Esophagus muscularis mucosa (tissue), 4 donors: ENCODE results near the gene COL6A1.

ENCODE experiments used
- CTCF ChIP-seq, 3 experiments: fragments of 200-600 bp in 2 of 3; fragments of 450-650 bp in 1 of 3; sonication (generic) in 2 of 3; IDR thresholded peaks; one replicate each; pipeline ENCODE4 v1.5.1; 2017 to 2019; ENCODE audit warnings: antibody characterized with exemption in 3 of 3, mild to moderate bottlenecking in 2 of 3, moderate library complexity in 1 of 3
- EP300 ChIP-seq: sonication (generic); formaldehyde crosslinking; IDR thresholded peaks from one replicate; pipeline ENCODE4 v1.6.1; 2017; ENCODE audit warnings: antibody characterized with exemption
- POLR2A ChIP-seq: fragments of 450-650 bp; IDR thresholded peaks from one replicate; pipeline ENCODE4 v1.6.1; 2017; ENCODE audit warnings: antibody characterized with exemption, moderate library complexity, mild to moderate bottlenecking, low read depth
- POLR2AphosphoS5 ChIP-seq, 2 donors: sonication (generic); formaldehyde crosslinking; IDR thresholded peaks; one replicate each; pipeline ENCODE4 v1.6.1; 2017; ENCODE audit warnings: antibody characterized with exemption in 2 of 2

DNA sequence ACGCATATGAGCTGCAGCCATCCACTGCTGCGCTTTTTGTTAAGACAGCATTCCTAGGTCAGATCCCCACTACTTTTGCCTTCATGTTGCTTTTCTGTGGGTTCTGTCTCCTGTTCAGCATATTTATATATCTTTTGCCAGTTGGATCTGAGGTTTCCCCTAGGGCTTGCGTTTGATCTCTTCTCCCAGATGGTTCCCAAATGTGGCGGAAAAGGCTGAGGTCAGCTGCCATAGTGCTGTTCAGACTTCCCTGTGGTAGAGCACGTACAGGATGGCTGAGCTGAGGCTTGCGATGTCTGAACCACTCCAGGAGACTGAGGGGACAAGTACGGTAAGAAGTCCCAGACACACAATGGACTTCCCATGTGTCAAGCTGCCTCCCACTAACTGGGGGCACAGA, 39.8 kb downstream of the COL6A1 start:
- TF ChIP-seq CTCF (IDR thresholded peaks at IDR 0.05) (no peak), POLR2A (no peak), POLR2AphosphoS5 (IDR thresholded peaks at IDR 0.05) (no peak), EP300 (no peak)
